HCT116 (cell line): ENCODE measurements around the gene SLCO4A1.

Experiments used
- CBX3 ChIP-seq: IDR thresholded peaks from 2 replicates; pipeline ENCODE4 v1.6.1; 2012; ENCODE audit warnings: low read depth
- CEBPB ChIP-seq: IDR thresholded peaks from 2 replicates; pipeline ENCODE4 v1.6.1; 2012; ENCODE audit warnings: low read depth
- EGR1 ChIP-seq: IDR thresholded peaks from 2 replicates; pipeline ENCODE4 v1.6.1; 2012; ENCODE audit warnings: low read depth
- EZH2 ChIP-seq: fragments of 200-600 bp; sonication (generic); IDR thresholded peaks from 2 replicates; pipeline ENCODE4 v1.6.1; 2017; ENCODE audit warnings: antibody characterized with exemption, mixed run types
- EZH2phosphoT487 ChIP-seq: fragments of 200-600 bp; IDR thresholded peaks from 2 replicates; pipeline ENCODE4 v1.6.1; 2018; ENCODE audit warnings: antibody characterized with exemption, borderline replicate concordance
- MAX ChIP-seq: IDR thresholded peaks from 2 replicates; pipeline ENCODE4 v1.6.1; 2012
- POLR2A ChIP-seq: IDR thresholded peaks from 2 replicates; pipeline ENCODE4 v1.7.0; 2011; ENCODE audit warnings: borderline replicate concordance; ENCODE audit not compliant: insufficient read depth, insufficient read length; ENCODE audit errors: extremely low read depth
- POLR2AphosphoS5 ChIP-seq: IDR thresholded peaks from 2 replicates; pipeline ENCODE4 v1.6.1; 2011; ENCODE audit warnings: mild to moderate bottlenecking, low read depth, low read length, moderate library complexity
- RAD21 ChIP-seq: IDR thresholded peaks from 2 replicates; pipeline ENCODE4 v1.6.1; 2012; ENCODE audit warnings: low read depth, mild to moderate bottlenecking
- TCF7L2 ChIP-seq: IDR thresholded peaks from 2 replicates; pipeline ENCODE4 v1.7.0; 2011; ENCODE audit warnings: borderline replicate concordance, inconsistent platforms; ENCODE audit not compliant: insufficient read depth, insufficient read length; ENCODE audit errors: extremely low read depth
- YY1 ChIP-seq: IDR thresholded peaks from 2 replicates; pipeline ENCODE4 v1.6.1; 2011; ENCODE audit warnings: low read length, low read depth, moderate library complexity, mild to moderate bottlenecking; ENCODE audit not compliant: insufficient replicate concordance; ENCODE audit errors: extremely low read depth
- TF ChIP-seq, protein P1 (sequence below): IDR thresholded peaks from 2 replicates; pipeline ENCODE4 v1.6.1; 2012; ENCODE audit warnings: low read depth
- TF ChIP-seq, protein P2 (sequence below), 3 experiments: fragments of 200-600 bp in 1 of 3; sonication (generic) in 1 of 3; IDR thresholded peaks in 2 of 3; conservative IDR thresholded peaks in 1 of 3; 2 replicates each; pipeline ENCODE4 v1.5.1; 2012 to 2017; ENCODE audit warnings: low read depth in 2 of 3, low read length in 2 of 3, antibody characterized with exemption in 1 of 3, borderline replicate concordance in 1 of 3, control low read depth in 1 of 3, mild to moderate bottlenecking in 1 of 3, mixed read lengths in 1 of 3, mixed run types in 1 of 3, moderate library complexity in 1 of 3; ENCODE audit not compliant: insufficient read depth in 1 of 3

DNA sequence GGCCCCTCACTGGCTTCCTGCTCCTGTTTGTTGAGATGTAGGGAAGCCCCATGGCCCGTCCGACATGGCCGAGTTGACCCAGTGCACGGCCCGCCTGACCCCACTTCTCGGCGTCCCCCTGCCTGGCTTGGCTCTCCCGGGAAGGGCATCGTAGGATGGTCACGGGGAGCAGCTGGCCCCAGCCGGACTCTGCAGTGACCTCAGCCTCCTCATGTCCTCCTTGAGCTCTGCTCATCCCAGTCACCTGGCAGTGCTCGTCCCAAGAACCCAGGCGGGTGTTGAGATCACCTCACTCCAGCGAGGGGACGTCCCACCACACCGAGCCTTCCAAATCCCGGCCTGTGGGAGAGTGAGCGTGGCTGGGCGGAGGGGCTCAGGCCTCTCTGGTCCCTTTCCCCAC, 15.7 kb downstream of the SLCO4A1 start:
- TF ChIP-seq, protein P1, sequence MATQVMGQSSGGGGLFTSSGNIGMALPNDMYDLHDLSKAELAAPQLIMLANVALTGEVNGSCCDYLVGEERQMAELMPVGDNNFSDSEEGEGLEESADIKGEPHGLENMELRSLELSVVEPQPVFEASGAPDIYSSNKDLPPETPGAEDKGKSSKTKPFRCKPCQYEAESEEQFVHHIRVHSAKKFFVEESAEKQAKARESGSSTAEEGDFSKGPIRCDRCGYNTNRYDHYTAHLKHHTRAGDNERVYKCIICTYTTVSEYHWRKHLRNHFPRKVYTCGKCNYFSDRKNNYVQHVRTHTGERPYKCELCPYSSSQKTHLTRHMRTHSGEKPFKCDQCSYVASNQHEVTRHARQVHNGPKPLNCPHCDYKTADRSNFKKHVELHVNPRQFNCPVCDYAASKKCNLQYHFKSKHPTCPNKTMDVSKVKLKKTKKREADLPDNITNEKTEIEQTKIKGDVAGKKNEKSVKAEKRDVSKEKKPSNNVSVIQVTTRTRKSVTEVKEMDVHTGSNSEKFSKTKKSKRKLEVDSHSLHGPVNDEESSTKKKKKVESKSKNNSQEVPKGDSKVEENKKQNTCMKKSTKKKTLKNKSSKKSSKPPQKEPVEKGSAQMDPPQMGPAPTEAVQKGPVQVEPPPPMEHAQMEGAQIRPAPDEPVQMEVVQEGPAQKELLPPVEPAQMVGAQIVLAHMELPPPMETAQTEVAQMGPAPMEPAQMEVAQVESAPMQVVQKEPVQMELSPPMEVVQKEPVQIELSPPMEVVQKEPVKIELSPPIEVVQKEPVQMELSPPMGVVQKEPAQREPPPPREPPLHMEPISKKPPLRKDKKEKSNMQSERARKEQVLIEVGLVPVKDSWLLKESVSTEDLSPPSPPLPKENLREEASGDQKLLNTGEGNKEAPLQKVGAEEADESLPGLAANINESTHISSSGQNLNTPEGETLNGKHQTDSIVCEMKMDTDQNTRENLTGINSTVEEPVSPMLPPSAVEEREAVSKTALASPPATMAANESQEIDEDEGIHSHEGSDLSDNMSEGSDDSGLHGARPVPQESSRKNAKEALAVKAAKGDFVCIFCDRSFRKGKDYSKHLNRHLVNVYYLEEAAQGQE, result no peak
- TF ChIP-seq RAD21, result no peak
- TF ChIP-seq, protein P2, sequence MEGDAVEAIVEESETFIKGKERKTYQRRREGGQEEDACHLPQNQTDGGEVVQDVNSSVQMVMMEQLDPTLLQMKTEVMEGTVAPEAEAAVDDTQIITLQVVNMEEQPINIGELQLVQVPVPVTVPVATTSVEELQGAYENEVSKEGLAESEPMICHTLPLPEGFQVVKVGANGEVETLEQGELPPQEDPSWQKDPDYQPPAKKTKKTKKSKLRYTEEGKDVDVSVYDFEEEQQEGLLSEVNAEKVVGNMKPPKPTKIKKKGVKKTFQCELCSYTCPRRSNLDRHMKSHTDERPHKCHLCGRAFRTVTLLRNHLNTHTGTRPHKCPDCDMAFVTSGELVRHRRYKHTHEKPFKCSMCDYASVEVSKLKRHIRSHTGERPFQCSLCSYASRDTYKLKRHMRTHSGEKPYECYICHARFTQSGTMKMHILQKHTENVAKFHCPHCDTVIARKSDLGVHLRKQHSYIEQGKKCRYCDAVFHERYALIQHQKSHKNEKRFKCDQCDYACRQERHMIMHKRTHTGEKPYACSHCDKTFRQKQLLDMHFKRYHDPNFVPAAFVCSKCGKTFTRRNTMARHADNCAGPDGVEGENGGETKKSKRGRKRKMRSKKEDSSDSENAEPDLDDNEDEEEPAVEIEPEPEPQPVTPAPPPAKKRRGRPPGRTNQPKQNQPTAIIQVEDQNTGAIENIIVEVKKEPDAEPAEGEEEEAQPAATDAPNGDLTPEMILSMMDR (IDR thresholded peaks at IDR 0.05 in 2 of 3, conservative IDR thresholded peaks at IDR 0.05 in 1 of 3; ENCODE audit: borderline replicate concordance in 1 of 3, insufficient read depth in 1 of 3, low read depth in 2 of 3, low read length in 2 of 3), result no peak
- no peak for TF ChIP-seq POLR2AphosphoS5
- no peak for TF ChIP-seq POLR2A
- TF ChIP-seq EZH2, result no peak
- no peak for TF ChIP-seq YY1
- no peak for TF ChIP-seq MAX
- no peak for TF ChIP-seq CBX3
- TF ChIP-seq TCF7L2, result no peak
- no peak for TF ChIP-seq EGR1
- no peak for TF ChIP-seq CEBPB
- TF ChIP-seq EZH2phosphoT487, result no peak
